Dermis blood vessel endothelial cell (primary cell): ENCODE data around the gene SIGLEC15. TPM values are rescaled to one million over a fixed set of nuclear protein-coding genes. Genes with fewer than 3 reads are reported as not detected.
"Not testable (repeated sequence)": the region's sequence is repeated elsewhere in the genome, so short reads cannot be mapped to it uniquely, and the experiment has no call there.

Source experiments
- DNase-seq: peaks from one replicate; pipeline ENCODE4 v3.0.0; 2010
- total RNA-seq: library from RNA; depleted of rRNA; stranded (reverse); fragments of >200 nt; gene quantifications from 2 replicates; pipeline ENCODE4 v1.2.3, GENCODE V29; 2014

Gene SIGLEC15
- total RNA-seq, 1 donor from 2014 or later = not detected

DNA sequence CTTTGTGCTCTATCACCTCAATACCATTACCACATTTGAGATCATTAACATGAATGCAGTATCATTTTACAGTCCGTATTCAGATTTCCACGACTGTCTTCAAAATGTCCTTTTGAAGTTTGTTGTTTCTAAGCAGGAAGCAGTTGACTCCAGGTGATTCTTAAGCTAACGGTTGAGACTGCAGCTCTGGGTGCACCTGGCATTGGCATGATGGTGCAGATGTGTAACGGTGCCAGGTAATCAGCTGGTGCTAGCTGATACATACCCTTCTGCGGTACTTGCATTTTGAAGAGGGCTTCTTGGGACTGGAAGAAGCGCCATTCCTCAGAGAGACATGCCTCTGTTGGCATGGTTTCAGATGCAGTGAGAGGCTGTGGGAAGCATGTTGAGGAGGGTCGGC lies 19.5 kb downstream of the SIGLEC15 start:
- no peak for DNase-seq

DNA sequence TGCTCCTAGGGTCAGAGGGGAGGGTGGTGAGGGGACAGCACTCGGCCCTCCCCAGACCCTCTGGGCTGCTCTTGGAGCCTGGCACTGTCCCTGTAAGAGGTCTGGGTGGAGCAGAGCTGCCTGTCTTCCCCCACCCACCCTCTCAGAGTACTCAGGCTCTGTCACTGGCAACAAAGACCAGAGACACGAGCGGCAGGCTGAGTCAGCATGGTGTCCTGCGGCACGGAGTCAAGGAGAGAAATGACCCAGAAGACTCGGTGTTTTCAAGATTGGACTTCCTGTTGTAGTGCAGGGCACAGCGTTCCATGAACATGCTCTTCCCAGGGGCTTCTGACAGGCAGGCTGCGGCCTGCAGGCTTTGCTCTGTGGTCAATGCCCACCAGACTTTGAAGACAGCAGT lies 19.9 kb downstream of the SIGLEC15 start:
- no peak for DNase-seq

DNA sequence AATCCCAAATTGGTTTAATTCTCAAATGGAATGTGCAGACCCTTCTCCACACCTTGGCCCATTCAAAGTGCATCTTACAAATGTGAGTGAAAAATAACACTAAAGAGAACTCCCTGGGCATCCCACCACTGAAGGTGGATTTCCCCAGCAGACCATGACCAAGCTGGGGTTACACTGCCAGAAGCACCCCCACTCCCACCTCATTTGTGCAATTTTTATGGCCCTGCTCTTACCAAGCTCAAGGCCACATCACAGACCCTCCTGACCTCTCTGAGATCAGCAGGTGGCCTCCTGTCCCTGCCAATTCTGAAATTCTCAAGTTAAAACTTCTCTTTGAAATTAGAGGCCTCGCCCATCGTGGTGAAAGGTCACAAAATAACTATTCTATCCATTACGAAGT lies 21.6 kb downstream of the SIGLEC15 start:
- no peak for DNase-seq

- DNase-seq = not testable (repeated sequence)
Observed at GRCh38 chr18:45848643-45849042, 23.2 kb downstream of the SIGLEC15 start.

DNA sequence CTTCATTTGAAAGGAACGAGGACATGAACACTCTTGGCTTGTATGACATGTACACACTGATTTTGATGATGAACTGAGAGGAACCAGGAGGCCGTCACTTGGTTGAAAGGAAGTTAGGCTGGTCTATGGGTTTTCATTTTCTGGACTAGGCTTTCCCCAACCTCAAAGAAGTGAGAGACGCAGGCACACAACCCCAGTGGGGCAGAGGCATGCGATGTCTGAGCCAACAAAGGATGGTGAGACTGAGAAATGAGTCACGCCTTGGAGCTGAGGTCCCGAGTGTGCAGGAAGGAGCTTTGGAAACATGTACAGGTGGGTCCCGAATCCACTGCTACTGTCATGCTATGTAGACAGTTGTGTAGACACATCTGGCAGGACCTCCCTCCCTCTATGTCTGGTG lies 24.1 kb downstream of the SIGLEC15 start:
- no peak for DNase-seq

- DNase-seq = no peak
Observed at GRCh38 chr18:45850021-45850420, 24.5 kb downstream of the SIGLEC15 start.

GRCh38 chr18:45851161-45851925 lies 25.9 kb downstream of the SIGLEC15 start:
- no peak for DNase-seq

GRCh38 chr18:45852631-45853030 lies 27.2 kb downstream of the SIGLEC15 start:
- DNase-seq = no peak

DNA sequence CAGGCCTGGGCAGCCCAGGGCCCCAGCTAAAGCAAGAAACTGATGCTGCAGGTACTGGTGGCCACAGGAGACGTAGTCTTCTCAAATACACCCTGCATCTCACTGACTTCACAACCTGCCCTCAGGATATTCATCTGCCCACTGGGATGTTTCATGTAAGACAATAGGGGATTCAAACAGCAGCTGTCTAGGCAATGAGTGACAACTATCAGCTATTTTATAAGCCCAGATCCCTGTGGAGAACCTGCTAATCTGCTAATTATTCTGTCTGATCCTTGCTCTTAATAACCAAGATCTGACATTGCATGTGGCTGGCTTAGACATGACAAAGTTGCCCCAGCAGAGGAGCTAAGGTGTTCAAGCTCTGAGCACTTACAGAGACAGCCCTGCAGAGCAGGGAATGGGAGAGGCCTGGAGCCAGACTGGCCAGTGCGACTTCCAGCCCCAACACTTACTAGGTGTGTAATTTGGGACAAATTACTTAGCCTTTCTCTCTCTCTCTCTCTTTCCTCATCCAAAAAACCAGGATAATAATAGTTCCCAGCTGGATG lies 28.6 kb downstream of the SIGLEC15 start:
- no peak for DNase-seq

GRCh38 chr18:45856531-45856930 lies 31.1 kb downstream of the SIGLEC15 start:
- no peak for DNase-seq

DNA sequence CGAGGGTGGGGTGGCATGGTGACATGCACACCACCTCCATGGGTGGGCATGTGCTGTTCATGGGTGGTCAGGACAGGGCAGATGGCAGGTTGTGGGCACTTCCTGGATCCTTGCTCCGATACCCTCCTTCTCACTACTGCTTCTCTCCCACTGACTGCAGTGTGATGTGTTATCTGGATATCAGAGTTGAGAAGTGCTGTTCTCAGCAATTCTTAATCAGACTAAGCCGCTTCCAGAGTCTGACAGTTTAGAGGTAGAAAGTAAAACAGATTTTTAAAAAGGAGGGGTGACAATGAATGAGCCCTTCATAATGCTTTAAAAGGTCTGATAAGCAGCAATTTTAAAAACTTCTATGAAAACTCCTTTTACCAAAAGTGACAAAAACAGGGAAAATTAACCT lies 33.9 kb downstream of the SIGLEC15 start:
- no peak for DNase-seq

GRCh38 chr18:45860492-45860891 lies 35.0 kb downstream of the SIGLEC15 start:
- no peak for DNase-seq

- no peak for DNase-seq
Observed at GRCh38 chr18:45860971-45861370, 35.5 kb downstream of the SIGLEC15 start.

GRCh38 chr18:45861926-45862325 lies 36.5 kb downstream of the SIGLEC15 start:
- DNase-seq = no peak

GRCh38 chr18:45863469-45863868 lies 38.0 kb downstream of the SIGLEC15 start:
- no peak for DNase-seq

GRCh38 chr18:45864081-45864480 lies 38.6 kb downstream of the SIGLEC15 start:
- DNase-seq = no peak

GRCh38 chr18:45865466-45865865 lies 40.0 kb downstream of the SIGLEC15 start:
- peak; percentile 13 for DNase-seq

DNA sequence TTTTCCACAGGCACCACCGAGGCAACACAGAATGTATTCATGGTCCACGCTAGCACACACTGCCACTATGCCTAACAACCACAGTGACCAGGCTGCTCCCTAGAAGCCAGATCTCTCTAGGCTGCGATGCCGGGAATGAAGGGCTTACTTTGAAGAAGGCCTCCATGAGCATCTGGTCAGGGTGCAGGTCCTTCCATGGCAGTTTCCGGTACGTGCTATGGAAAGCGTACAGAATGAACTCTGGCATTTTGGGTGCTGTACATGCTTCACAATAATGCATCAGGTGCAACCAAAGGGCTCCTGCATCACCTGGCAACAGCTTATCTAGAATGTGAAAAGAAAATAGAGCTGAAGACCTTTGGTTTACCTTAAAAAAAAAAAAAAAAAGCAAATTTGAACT lies 44.9 kb downstream of the SIGLEC15 start:
- DNase-seq = no peak

DNA sequence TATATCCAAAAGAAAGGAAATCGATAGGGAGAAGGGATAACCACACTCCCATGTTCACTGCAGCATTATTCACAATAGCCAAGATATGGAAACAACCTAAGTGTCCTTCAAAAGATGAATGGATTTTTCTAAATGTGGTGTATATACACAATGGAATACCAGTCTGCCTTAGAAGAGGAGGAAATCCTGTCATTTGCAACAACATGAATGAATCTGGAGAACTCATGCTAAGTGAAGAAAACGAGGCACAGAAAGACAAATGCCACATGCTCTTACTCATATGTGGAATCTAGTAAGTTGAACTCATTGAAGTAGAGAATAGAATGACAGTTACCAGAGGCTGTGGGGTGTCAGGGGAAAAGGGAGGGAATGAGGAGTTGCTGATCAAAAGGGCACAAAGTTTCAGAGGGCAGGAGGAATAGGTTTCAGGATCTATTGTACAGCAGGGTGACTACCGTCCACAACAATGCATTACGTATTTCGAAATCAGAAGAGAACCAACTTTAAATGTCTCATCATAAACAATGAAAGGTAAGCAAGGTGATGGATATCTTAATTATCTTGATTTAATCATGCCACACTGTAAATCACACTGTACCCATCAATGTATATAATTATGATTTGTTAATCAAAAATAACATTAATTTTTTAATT lies 46.1 kb downstream of the SIGLEC15 start:
- peak; percentile 47 for DNase-seq

DNA sequence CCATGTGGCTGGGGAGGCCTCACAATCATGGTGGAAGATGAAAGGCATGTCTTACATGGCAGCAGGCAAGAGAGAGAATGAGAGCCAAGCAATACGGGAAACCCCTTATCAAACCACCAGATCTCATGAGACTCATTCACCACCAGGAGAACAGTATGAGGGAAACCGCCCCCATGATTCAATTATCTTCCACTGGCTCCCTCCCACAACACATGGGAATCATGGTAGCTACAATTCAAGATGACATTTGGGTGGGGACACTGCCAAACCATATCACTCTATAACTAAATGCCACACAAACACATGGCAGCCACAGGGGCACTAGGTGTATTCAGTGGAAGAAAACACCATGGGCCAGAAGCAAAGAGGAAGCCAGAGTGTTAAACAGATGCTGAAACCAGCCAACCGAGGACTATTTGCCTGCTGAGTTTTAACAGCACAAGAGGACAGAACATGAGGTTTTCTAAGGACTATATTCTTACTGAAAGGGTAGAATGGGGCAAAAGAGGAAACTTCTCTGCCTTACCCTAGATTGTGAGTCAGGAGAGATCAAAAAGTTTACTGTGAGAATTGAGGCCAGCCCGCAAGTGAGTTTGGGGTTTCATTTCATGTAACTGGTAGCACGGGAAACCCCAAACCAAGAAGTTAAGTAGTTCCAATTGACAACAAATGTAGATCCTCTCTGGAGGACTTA lies 49.2 kb downstream of the SIGLEC15 start:
- DNase-seq = no peak

- no peak for DNase-seq
Observed at GRCh38 chr18:45876161-45876560, 50.7 kb downstream of the SIGLEC15 start.

DNA sequence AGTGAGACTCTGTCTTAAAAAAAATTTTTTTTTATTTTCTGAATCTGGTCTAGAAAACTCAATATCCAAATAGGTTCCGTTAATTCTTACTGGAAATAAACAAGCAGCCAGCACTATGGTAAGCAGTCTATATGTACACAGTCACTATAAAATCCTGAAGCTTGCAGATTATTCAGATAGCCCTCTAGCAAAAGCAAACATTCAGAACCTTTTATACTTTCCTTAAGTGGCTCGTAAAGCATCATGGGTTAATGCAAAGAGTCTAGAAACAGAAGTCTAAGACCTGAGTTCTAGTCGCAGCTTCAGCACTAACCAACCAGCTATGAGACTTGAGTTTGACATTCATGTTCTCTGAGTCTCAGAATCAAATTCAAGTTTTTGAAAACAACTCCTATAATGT lies 51.9 kb downstream of the SIGLEC15 start:
- no peak for DNase-seq
